Endothelial cell (in vitro differentiated cells): ENCODE data around the gene NUDT5. TPM values are rescaled to one million over a fixed set of nuclear protein-coding genes. Genes with fewer than 3 reads are reported as not detected.
A peak's percentile ranks its signal among the peaks of the same experiment; 100 is the strongest.

ENCODE experiments used
- DNase-seq: peaks from one replicate; pipeline ENCODE4 v3.0.0; 2021; ENCODE audit warnings: low spot score
- H3K27ac Mint-ChIP-seq: one replicate; pipeline ENCODE4 v1.8.0; 2021; ENCODE audit warnings: mixed read lengths, inconsistent platforms; ENCODE audit not compliant: unreplicated experiment
- H3K27me3 Mint-ChIP-seq: one replicate; pipeline ENCODE4 v1.8.0; 2021; ENCODE audit warnings: mild to moderate bottlenecking, moderate library complexity, mixed read lengths, inconsistent platforms; ENCODE audit not compliant: unreplicated experiment
- H3K36me3 Mint-ChIP-seq: one replicate; pipeline ENCODE4 v1.8.0; 2021; ENCODE audit warnings: mild to moderate bottlenecking, low read depth, mixed read lengths, inconsistent platforms; ENCODE audit not compliant: unreplicated experiment
- H3K4me1 Mint-ChIP-seq: one replicate; pipeline ENCODE4 v1.8.0; 2021; ENCODE audit warnings: mild to moderate bottlenecking, mixed read lengths, inconsistent platforms; ENCODE audit not compliant: unreplicated experiment
- H3K4me3 Mint-ChIP-seq: one replicate; pipeline ENCODE4 v1.8.0; 2021; ENCODE audit warnings: mild to moderate bottlenecking, mixed read lengths, inconsistent platforms; ENCODE audit not compliant: unreplicated experiment
- H3K9me3 Mint-ChIP-seq: one replicate; pipeline ENCODE4 v1.8.0; 2021; ENCODE audit warnings: mixed read lengths, inconsistent platforms; ENCODE audit not compliant: unreplicated experiment
- CTCF ChIP-seq: fragments of 200-600 bp; sonication (generic); IDR thresholded peaks from one replicate; pipeline ENCODE4 v1.5.0; 2021; ENCODE audit warnings: antibody characterized with exemption; ENCODE audit not compliant: unreplicated experiment
- long read RNA-seq: library from polyadenylated mRNA; unstranded; transcript quantifications from one replicate; pipeline ENCODE4 v2.0.0, GENCODE V29; 2020; ENCODE audit not compliant: unreplicated experiment
- total RNA-seq: library from RNA; stranded (reverse); fragmentation: NEBNext Ultra II Directional; extraction: Animal tissue kit (Norgen Biotek cat#: 25700); gene quantifications from one replicate; pipeline ENCODE4 v1.2.1, GENCODE V29; 2021; ENCODE audit not compliant: unreplicated experiment

NUDT5 gene
- total RNA-seq, result 61.8 TPM
- long read RNA-seq, partial matches to known transcripts, result 2 of 8 reads
- long read RNA-seq, other reads (novel, unspliced or antisense), result 6 of 8 reads

- peaks cover 24% of the 10 kb centered on the region for H3K4me1 Mint-ChIP-seq
- peaks cover 6% of the 10 kb centered on the region for H3K27me3 Mint-ChIP-seq
- H3K4me3 Mint-ChIP-seq, result peak within 1 kb of the TSS; percentile 99
- peaks cover 8% of the 10 kb centered on the region for H3K36me3 Mint-ChIP-seq
- DNase-seq, result peak; percentile 73
- no peak for TF ChIP-seq CTCF
- H3K9me3 Mint-ChIP-seq, result no peaks in the 10 kb centered on the region
- peak within 1 kb of the TSS; percentile 97 for H3K27ac Mint-ChIP-seq
Observed at GRCh38 chr10:12195603-12196506, at the start of gene NUDT5, which contains the start of gene CDC123. Gene NUDT5 (minus strand): TSS chr10:12195891. CDS start chr10:12186291, 9,600 bp downstream. Gene CDC123 (plus strand): TSS chr10:12196188. CDS start chr10:12196246, 58 bp downstream.

DNA sequence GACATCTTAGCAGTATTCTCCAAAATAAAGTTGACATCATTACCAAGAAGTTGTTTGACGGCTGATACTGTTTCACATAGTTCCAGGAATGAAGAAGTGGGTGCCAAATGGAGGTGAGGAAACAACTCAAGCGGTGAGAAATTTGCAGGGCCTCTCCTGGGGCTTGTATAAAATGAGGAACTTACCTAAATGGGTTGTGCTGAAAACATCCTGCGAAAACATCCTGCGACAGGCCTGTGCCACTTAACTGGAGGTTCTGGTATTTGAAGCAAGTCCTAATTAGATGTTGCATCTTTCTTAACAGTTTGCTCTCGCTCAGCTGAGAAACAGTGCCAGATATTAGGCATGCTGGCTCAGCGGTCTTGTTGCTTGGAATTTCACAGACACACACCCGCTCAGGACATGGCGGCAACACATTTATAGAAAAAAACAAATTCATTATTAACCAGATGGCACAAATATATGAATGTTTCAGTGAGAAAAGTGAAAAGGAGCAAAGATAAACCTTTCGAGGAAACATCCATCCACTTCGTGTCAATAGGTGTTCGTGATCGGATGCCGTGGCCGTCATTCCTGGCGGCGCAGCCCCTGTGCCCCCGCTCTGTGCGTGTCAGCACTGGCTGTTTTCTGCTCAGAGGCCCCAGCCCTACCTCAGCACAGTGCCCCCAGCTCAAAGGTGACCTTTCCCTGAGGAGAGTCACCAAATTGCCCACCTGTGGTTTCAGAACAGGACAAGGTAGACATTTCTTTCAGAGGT, 48.4 kb upstream of the NUDT5 start:
- H3K4me3 Mint-ChIP-seq, result peak overlapping the region; percentile 51
- no peak for TF ChIP-seq CTCF
- no peak for DNase-seq
- peaks cover 21% of the 10 kb centered on the region for H3K4me1 Mint-ChIP-seq
- H3K27me3 Mint-ChIP-seq, result no peaks in the 10 kb centered on the region
- H3K9me3 Mint-ChIP-seq, result no peaks in the 10 kb centered on the region
- peak overlapping the region; percentile 90 for H3K27ac Mint-ChIP-seq
- H3K36me3 Mint-ChIP-seq, result peaks cover 35% of the 10 kb centered on the region

DNA sequence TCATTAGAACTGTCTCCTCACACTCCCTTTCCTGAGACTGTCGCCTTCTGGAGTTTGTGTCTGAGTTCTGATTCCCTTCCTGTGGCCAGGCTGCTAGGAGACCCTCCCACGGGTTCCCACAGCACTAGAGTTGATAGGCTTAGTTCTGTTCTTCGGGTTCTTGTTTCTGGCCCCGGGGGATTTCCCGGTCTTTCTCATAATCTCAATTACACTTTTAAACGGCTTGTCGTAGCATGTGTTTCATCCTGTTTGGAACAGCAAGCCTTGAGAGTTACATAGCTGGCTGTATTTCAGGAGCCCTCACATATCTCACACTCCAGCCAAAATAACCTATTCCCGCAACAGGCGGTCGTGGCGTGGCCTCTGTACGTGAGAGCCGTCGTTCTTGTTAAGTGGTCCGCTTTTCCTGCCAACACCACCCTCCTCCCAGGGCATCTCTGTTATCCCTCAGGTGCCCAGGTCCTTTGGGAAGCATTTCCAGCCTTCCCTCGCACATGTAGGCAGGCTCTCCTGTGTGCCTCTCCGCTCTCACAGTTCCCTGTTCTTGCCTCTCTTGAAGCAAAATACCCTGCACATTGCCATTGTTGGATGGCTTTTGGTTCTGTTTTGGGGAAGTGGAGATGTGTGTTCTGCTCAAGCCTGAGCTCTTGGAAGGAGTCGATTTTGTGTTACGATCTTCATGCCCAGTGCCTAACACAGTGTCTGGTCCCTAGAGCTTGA, 46.3 kb upstream of the NUDT5 start:
- no peak for DNase-seq
- Mint-ChIP-seq H3K9me3 (no peaks in the 10 kb centered on the region), H3K27ac (peak overlapping the region; percentile 48), H3K4me1 (peaks cover 21% of the 10 kb centered on the region), H3K4me3 (peak overlapping the region; percentile 29), H3K36me3 (peaks cover 35% of the 10 kb centered on the region), H3K27me3 (no peaks in the 10 kb centered on the region)
- no peak for TF ChIP-seq CTCF

- TF ChIP-seq CTCF, result no peak
- DNase-seq, result no peak
- Mint-ChIP-seq H3K4me1 (peaks cover 16% of the 10 kb centered on the region), H3K4me3 (no peak overlapping the region), H3K36me3 (peaks cover 33% of the 10 kb centered on the region), H3K27ac (no peak overlapping the region), H3K27me3 (no peaks in the 10 kb centered on the region), H3K9me3 (no peaks in the 10 kb centered on the region)
Observed at GRCh38 chr10:12238821-12239220, 43.1 kb upstream of the NUDT5 start.
